ENCODE results near the gene FANK1. TPM values are rescaled to one million over a fixed set of nuclear protein-coding genes. Genes with fewer than 3 reads are reported as not detected.

Gene FANK1
- total RNA-seq, 1 donor = 0.21 TPM

GRCh38 chr10:126009650-126010049, 113.3 kb downstream of the FANK1 start:
- no peaks in the 10 kb centered on the region for H3K27me3 ChIP-seq (ENCODE audit: insufficient read depth, low read length)
- no peaks in the 10 kb centered on the region for H3K9me3 ChIP-seq (ENCODE audit: low read depth, low read length)
- H3K4me1 ChIP-seq (ENCODE audit: insufficient read depth, low read length) = no peaks in the 10 kb centered on the region
- no peak overlapping the region for H3K4me3 ChIP-seq (ENCODE audit: low read length)

GRCh38 chr10:126011995-126012394, 115.6 kb downstream of the FANK1 start:
- Histone ChIP-seq H3K27me3 (ENCODE audit: insufficient read depth, low read length) (no peaks in the 10 kb centered on the region), H3K4me1 (ENCODE audit: insufficient read depth, low read length) (no peaks in the 10 kb centered on the region), H3K4me3 (ENCODE audit: low read length) (no peak overlapping the region), H3K9me3 (ENCODE audit: low read depth, low read length) (no peaks in the 10 kb centered on the region)

GRCh38 chr10:126012485-126012884, 116.1 kb downstream of the FANK1 start:
- Histone ChIP-seq H3K27me3 (ENCODE audit: insufficient read depth, low read length) (no peaks in the 10 kb centered on the region), H3K9me3 (ENCODE audit: low read depth, low read length) (no peaks in the 10 kb centered on the region), H3K4me3 (ENCODE audit: low read length) (no peak overlapping the region)

GRCh38 chr10:126013489-126014281, 117.3 kb downstream of the FANK1 start:
- no peaks in the 10 kb centered on the region for H3K4me1 ChIP-seq (ENCODE audit: insufficient read depth, low read length)
- no peaks in the 10 kb centered on the region for H3K27me3 ChIP-seq (ENCODE audit: insufficient read depth, low read length)
- no peak overlapping the region for H3K4me3 ChIP-seq (ENCODE audit: low read length)
- H3K9me3 ChIP-seq (ENCODE audit: low read depth, low read length) = no peaks in the 10 kb centered on the region

More at GRCh38 chr10:126012485-126012884, 116.1 kb downstream of the FANK1 start:
- no peaks in the 10 kb centered on the region for H3K4me1 ChIP-seq (ENCODE audit: insufficient read depth, low read length)

- Histone ChIP-seq H3K4me1 (ENCODE audit: insufficient read depth, low read length) (no peaks in the 10 kb centered on the region), H3K9me3 (ENCODE audit: low read depth, low read length) (no peaks in the 10 kb centered on the region), H3K27me3 (ENCODE audit: insufficient read depth, low read length) (no peaks in the 10 kb centered on the region), H3K4me3 (ENCODE audit: low read length) (no peak overlapping the region)
Observed at GRCh38 chr10:126014309-126014708, 117.9 kb downstream of the FANK1 start.

GRCh38 chr10:126015413-126015812, 119.0 kb downstream of the FANK1 start:
- Histone ChIP-seq H3K27me3 (ENCODE audit: insufficient read depth, low read length) (no peaks in the 10 kb centered on the region), H3K4me3 (ENCODE audit: low read length) (no peak overlapping the region), H3K9me3 (ENCODE audit: low read depth, low read length) (no peaks in the 10 kb centered on the region), H3K4me1 (ENCODE audit: insufficient read depth, low read length) (no peaks in the 10 kb centered on the region)

GRCh38 chr10:126016156-126016805, 119.9 kb downstream of the FANK1 start:
- no peaks in the 10 kb centered on the region for H3K9me3 ChIP-seq (ENCODE audit: low read depth, low read length)
- no peaks in the 10 kb centered on the region for H3K4me1 ChIP-seq (ENCODE audit: insufficient read depth, low read length)
- H3K27me3 ChIP-seq (ENCODE audit: insufficient read depth, low read length) = no peaks in the 10 kb centered on the region

GRCh38 chr10:126016882-126017281, 120.5 kb downstream of the FANK1 start:
- H3K27me3 ChIP-seq (ENCODE audit: insufficient read depth, low read length) = no peaks in the 10 kb centered on the region
- no peaks in the 10 kb centered on the region for H3K4me1 ChIP-seq (ENCODE audit: insufficient read depth, low read length)
- no peak overlapping the region for H3K4me3 ChIP-seq (ENCODE audit: low read length)
- no peaks in the 10 kb centered on the region for H3K9me3 ChIP-seq (ENCODE audit: low read depth, low read length)

More at GRCh38 chr10:126016156-126016805, 119.9 kb downstream of the FANK1 start:
- no peak overlapping the region for H3K4me3 ChIP-seq (ENCODE audit: low read length)

GRCh38 chr10:126017961-126018560, 121.7 kb downstream of the FANK1 start:
- H3K4me3 ChIP-seq (ENCODE audit: low read length) = no peak overlapping the region
- no peaks in the 10 kb centered on the region for H3K27me3 ChIP-seq (ENCODE audit: insufficient read depth, low read length)

GRCh38 chr10:126021833-126022500, 125.6 kb downstream of the FANK1 start:
- H3K27me3 ChIP-seq (ENCODE audit: insufficient read depth, low read length) = peaks cover 3% of the 10 kb centered on the region
- H3K4me3 ChIP-seq (ENCODE audit: low read length) = no peak overlapping the region
- no peaks in the 10 kb centered on the region for H3K9me3 ChIP-seq (ENCODE audit: low read depth, low read length)
- no peaks in the 10 kb centered on the region for H3K4me1 ChIP-seq (ENCODE audit: insufficient read depth, low read length)

More at GRCh38 chr10:126017961-126018560, 121.7 kb downstream of the FANK1 start:
- Histone ChIP-seq H3K4me1 (ENCODE audit: insufficient read depth, low read length) (no peaks in the 10 kb centered on the region), H3K9me3 (ENCODE audit: low read depth, low read length) (no peaks in the 10 kb centered on the region)

GRCh38 chr10:126022841-126023240, 126.5 kb downstream of the FANK1 start:
- Histone ChIP-seq H3K4me3 (ENCODE audit: low read length) (no peak overlapping the region), H3K4me1 (ENCODE audit: insufficient read depth, low read length) (no peaks in the 10 kb centered on the region), H3K27me3 (ENCODE audit: insufficient read depth, low read length) (peaks cover 3% of the 10 kb centered on the region), H3K9me3 (ENCODE audit: low read depth, low read length) (no peaks in the 10 kb centered on the region)

- Histone ChIP-seq H3K4me3 (ENCODE audit: low read length) (no peak overlapping the region), H3K9me3 (ENCODE audit: low read depth, low read length) (no peaks in the 10 kb centered on the region), H3K4me1 (ENCODE audit: insufficient read depth, low read length) (no peaks in the 10 kb centered on the region), H3K27me3 (ENCODE audit: insufficient read depth, low read length) (peaks cover 3% of the 10 kb centered on the region)
Observed at GRCh38 chr10:126027692-126028091, 131.3 kb downstream of the FANK1 start.

GRCh38 chr10:126029999-126030398, 133.6 kb downstream of the FANK1 start:
- H3K9me3 ChIP-seq (ENCODE audit: low read depth, low read length) = peaks cover 10% of the 10 kb centered on the region
- H3K4me1 ChIP-seq (ENCODE audit: insufficient read depth, low read length) = no peaks in the 10 kb centered on the region
- no peak overlapping the region for H3K4me3 ChIP-seq (ENCODE audit: low read length)
- peaks cover under 1% of the 10 kb centered on the region for H3K27me3 ChIP-seq (ENCODE audit: insufficient read depth, low read length)

GRCh38 chr10:126034586-126034985, 138.2 kb downstream of the FANK1 start:
- Histone ChIP-seq H3K27me3 (ENCODE audit: insufficient read depth, low read length) (no peaks in the 10 kb centered on the region), H3K9me3 (ENCODE audit: low read depth, low read length) (peaks cover 10% of the 10 kb centered on the region), H3K4me3 (ENCODE audit: low read length) (no peak overlapping the region), H3K4me1 (ENCODE audit: insufficient read depth, low read length) (peaks cover 10% of the 10 kb centered on the region)

GRCh38 chr10:126036515-126036914, 140.2 kb downstream of the FANK1 start:
- Histone ChIP-seq H3K27me3 (ENCODE audit: insufficient read depth, low read length) (no peaks in the 10 kb centered on the region), H3K4me1 (ENCODE audit: insufficient read depth, low read length) (peaks cover 17% of the 10 kb centered on the region), H3K9me3 (ENCODE audit: low read depth, low read length) (peaks cover 10% of the 10 kb centered on the region), H3K4me3 (ENCODE audit: low read length) (no peak overlapping the region)
